SIG-M5 (cell line): ENCODE measurements around the gene FOXO1.

Source experiments
- DNase-seq: peaks from one replicate; lab custom pipeline; 2025; lab: John Stamatoyannopoulos, UW

FOXO1 gene

DNA sequence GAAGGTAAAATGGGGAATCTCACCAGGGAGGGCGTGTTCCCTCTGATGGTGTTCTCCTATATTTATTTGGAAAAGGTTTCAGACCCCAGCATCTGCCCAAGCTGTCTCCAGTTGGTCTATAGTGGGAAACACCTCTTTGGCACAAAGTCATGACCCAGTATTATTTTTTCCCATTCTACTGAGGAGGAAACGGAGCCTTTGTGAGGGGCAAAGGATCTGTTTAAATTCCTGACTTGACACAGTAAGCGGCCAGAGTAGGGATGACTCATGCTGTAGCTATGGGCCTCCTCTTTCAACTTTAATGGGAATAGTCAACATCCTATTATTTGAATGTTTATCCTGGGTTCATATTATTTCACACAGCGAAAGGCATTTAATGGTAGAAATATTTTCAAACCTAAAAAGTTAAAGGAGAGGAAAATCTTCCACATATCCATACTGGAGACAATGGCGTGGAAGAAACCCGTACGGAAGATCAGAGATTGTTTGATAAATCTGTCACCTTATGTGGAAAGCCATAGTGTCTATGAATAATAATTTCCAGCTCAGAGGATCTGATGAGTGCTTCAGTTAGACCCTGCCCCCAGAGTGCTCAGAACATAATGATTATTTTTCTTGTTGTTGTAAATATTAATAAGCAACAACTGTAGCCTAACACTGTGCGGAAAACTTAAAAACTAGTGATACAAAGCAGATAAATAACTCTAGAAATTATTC is 126.0 kb downstream of the FOXO1 start:
- no peak for DNase-seq

DNA sequence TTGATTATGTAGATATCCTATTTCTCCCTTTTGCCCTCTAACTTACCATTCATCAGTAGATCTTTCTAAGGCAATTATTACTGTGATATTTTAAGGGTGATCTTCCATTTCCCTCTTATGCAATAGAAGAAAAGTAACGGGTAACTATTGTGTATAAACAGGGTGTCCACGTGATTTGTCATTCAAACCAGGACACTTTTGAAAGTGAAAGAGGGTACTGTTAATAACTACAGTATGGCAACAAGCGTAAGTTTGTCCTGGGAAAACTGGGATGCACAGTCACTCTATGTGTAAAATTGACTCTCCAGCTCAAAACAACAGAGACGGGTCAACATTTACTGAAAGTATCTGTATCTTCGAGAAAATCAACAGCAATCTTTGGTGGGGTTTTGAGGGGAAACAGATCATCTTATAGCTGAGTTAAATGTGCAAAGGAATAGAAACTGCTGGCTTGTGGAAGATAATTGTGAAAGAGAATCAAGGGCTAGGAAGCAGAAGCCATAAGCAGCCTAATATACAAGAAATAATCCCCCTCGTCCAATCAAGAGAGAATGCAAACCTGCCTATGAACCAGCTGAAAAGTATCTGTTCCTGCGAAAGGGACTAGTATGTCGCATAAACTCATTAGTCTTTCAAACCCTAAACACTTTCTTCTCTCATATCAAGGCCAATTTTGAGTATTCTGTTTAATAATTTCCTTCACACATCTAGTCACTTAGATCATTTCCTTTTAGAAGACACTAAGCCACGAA is 126.7 kb downstream of the FOXO1 start:
- DNase-seq = no peak

- DNase-seq = no peak
These were observed 129.1 kb downstream of the FOXO1 start for GRCh38 chr13:40537146-40537895.

DNA sequence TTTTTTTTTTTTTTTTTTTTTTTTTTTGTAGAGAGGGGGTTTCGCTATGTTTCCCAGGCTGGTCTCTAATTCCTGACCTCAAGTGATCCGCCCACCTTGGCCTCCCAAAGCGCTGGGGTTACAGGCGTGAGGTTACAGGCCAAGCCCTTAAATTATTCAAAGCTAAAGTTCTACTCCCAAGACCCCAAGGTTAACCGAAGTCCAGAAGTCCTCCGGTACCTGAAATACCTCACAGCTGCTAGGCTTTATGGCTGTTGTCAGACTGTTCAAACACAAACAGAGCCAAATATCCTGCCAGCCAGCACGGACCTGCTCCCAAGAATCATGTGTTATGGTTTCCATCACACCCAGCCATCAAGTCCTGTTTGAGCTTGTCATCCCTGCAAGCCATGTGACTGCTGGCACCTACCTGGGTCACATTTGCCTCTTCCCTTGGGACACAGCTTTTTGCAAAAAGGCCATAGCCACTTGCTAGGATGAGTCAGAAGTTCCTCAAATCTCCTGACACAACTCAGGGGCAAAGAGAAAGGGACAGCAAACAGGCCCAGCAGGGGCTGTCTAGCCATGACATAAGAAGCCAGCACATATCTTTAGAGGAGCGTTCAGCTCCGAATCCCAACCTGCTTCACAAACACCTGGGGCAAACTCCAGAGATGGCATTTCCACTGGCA is 129.9 kb downstream of the FOXO1 start:
- DNase-seq = no peak

DNA sequence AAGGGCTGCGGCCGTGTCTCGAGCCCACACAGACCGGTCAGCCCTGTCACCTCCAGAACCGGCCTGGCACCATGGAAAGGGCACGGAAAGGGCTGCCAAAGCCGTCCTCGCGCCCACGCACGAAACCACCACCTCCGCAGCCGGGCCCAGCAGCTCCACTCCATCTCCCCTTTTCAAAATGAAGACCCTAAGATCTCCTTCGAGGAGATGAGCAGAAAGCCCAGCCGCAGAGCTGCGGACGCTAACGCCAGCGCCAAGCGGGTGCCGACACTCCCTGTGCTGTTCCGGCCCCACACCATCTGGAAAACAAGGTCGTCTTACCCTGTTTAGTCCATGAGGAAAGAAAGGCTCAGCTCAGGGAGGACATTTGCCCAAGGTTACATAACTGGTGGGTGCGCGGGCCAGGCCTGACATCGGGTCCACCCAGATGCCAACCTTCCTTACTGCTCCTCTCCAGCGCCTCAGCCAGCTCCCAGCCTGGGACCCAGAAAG is 131.1 kb downstream of the FOXO1 start:
- DNase-seq = no peak

GRCh38 chr13:40534456-40534855 is 132.0 kb downstream of the FOXO1 start:
- no peak for DNase-seq

GRCh38 chr13:40533072-40533471 is 133.4 kb downstream of the FOXO1 start:
- no peak for DNase-seq

- DNase-seq = no peak
These were observed 135.5 kb downstream of the FOXO1 start for GRCh38 chr13:40530961-40531360.

DNA sequence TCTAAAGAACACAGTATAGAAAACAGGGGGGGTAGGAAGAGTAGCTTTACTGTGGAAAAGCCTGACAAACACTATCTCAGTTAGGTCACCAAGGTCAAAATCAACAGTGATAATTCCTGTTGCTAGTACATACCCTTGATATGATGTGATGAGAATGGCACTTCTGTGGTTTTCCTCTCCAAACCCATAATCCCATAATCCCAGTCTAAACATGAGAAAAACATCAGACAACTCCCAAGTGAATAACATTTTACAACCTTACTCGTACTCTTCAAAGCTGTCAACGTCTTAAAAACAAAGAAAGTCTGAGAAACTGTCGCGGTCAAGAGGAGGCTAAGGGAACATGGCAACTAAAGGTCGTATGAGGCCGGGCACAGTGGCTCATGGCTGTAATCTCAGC is 137.6 kb downstream of the FOXO1 start:
- DNase-seq = no peak

DNA sequence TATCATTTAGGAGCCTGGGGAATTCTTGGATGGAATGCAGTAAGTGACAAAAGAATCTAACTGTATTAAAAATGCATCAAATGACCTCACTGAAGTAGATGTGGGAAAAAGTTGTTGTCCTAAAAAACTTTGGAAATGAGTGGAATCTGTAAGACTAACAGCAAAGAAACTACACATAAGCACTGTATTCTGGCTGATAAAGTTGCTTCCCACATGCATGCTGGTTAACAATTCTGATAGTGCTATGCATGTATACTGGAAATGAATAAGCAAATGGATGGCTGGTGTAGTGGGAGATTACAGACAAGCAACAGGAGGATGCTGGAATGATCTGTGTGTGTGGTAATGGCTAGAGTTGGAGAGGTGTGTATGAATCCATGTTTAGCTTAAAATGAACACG is 138.5 kb downstream of the FOXO1 start:
- DNase-seq = no peak

DNA sequence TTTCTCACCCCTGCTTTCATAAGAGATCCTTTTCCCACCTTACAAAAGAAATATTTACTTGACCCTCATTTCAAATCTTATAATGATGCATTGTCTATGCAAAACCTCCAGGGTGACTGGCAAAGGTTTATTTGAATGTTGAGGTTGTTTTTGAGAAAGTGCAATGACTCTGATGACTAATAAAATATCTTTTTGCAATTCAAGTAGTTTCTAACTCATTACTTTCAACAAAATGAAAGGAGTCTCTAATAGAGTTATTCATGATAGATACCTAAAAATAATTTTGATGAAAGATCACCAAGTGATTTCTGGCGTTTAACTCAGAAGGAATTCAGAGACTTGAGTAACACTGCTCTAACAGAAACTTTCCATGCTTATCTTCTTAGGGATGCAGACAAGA is 144.2 kb downstream of the FOXO1 start:
- DNase-seq = no peak

DNA sequence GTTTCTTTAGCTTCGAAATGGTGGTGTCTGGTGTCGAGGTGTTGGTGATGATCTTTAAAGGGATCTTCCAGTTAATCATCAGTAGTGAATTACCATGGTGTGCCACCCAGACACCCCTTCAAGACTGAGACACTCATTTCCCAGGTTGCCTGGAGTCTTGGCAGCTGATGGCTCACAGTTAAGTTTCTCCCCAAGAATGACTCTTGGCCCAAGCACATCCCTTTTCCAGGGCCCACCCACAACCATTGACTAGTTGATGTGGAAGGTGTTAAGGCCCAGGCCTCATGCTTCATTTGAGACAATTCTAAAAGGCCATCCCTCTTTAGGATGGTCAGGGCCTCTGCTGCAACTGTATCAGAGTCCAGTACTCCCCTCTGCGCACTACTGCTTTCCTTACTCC is 145.5 kb downstream of the FOXO1 start:
- no peak for DNase-seq

DNA sequence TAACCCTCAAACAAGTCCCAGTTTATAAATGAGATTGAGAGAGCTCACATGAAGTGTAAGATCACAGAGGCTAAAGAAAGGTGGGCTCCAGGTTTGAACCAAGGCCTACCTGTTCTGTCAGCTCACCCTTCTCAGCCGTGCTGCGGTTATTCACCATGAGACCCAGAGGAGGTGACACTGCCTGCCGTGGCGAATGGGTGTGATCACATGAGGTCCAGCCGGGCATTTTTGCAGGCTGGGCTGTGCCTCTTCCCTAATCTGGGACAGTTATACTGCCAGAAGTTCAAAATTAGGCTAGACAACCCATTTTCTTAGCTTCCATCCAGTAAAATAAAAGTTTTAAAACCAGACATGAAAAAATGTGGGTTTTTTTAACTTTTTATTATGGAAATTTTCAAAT is 146.8 kb downstream of the FOXO1 start:
- DNase-seq = no peak

- DNase-seq = no peak
These were observed 148.0 kb downstream of the FOXO1 start for GRCh38 chr13:40518481-40518882.

GRCh38 chr13:40517486-40518480 is 148.7 kb downstream of the FOXO1 start:
- no peak for DNase-seq

DNA sequence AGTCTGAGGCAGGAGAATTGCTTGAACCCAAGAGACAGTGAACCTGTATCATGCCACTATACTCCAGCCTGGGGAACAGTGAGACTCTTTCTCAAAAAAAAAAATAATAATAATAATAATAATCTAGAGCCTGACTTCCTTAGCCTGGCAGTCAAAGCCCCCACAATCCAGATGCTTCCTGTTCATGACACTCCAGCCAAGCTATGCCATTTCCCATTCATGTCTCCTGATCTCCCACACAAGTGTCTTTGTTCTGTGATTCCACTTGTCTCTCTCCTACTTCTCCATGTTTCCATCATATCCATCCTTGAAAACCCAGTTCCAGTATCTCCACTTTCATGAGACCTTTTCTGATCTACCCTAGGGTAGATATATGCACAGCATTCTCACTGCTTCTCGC is 150.7 kb downstream of the FOXO1 start:
- DNase-seq = no peak

DNA sequence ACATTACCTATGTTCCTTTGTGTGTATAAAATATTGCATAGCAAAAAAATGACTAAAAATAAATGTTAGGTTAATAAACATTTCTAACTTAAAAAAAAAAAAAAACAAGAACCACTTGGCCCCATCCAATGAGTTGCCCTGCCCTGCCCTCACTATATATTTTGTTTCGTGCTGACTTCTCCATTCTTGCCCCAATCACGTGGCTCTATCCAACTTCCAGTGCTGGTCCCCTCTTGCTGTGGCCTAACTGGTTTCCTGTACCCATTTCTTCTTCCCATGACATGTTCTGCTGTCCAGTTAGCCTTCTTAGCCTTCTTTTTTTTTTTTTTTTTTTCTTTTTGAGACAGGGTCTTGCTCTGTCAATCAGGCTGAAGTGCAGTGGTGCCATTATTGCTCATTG is 151.6 kb downstream of the FOXO1 start:
- no peak for DNase-seq

DNA sequence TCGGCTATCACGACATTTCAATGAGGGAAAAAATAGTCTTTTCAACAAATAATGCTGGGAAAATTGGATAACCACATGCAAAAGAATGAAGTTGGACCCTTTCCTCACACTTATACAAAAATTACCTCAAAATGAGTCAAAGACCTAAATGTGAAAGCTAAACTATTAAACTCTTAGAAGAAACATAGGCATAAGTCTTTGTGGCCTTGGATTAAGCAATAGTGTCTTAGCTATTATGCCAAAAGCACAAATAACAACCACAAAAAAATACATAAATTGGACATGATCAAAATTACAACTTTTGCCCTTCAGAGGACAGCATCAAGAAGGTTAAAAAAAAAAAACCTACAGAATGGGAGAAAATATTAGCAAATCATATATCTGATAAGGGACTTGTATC is 156.6 kb downstream of the FOXO1 start:
- no peak for DNase-seq

- DNase-seq = no peak
These were observed 157.6 kb downstream of the FOXO1 start for GRCh38 chr13:40508767-40509342.

DNA sequence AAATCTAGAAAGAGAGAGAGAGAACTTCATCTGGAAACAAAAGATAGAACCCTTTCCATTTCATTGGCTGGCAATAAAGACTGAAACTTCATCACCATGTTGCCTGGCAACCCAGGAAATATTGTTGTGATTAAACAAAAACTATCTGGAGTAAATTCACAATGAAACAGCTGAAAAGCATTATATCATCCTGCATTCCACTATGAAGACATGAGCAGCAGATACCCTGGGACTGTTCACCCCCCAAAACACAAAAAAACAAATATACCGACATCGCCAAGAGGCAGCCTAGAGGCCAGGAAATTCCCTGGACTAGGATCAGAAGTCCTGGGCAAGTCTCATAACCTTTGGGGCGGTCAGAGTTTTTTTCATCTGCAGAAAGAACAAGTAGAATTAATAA is 158.3 kb downstream of the FOXO1 start:
- no peak for DNase-seq
